GM18519 (cell line): Measurements from ENCODE around the gene SLC38A7.
"Not testable (repeated sequence)": the region's sequence is repeated elsewhere in the genome, so short reads cannot be mapped to it uniquely, and the experiment has no call there.

Source experiments
- ATAC-seq: cut with Tn5 transposase; IDR thresholded peaks from one replicate; pipeline ENCODE4 v1.9.1; 2021; ENCODE audit warnings: mild to moderate bottlenecking, moderate library complexity; ENCODE audit not compliant: unreplicated experiment, low FRiP score

SLC38A7 gene

DNA sequence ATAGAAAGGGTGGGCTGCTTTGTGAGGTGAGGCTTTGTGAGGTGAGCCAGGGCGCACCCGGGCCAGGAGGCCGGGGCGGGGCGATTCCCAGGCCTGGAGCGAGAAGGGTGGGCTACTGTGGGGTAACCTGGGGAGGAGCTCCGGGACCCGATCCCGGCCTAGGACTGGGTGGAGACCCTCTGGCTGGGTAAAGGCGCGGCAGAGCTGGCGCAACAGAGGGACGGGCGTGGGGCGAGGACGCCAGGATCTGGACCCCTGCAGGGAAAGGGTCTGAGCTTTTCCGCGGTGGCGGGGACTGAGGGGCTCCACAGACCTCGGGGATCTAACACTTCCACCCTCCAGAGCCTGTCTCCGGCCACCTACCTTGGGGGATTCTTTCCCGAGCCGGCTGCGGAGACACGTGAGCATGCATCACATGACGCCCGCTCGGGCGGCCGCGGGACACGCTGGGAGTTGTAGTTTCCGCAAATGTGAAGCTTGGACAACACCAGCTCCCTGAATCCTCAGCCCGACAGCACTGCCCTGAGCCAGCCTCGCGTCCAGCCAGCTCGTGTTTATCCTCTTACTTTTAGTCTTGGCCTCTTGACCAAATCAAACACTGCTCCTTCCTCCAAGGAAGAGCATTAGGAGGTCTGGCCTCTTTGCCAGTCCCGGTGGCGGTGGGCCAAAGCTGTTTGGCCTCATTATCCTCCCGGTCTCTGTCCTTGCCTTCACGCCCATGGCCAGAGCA, at the start of gene SLC38A7:
TSS of gene SLC38A7 (minus strand) at position 417 of the 730 bp plus-strand sequence. CDS start 4,644 bp downstream, outside the sequence.
- peak; percentile 96 for ATAC-seq

- ATAC-seq: peak; percentile 89
Observed at GRCh38 chr16:58733671-58734458, 49.3 kb upstream of the SLC38A7 start, which contains the start of gene GOT2. GOT2 (minus strand) TSS chr16:58734316; CDS start chr16:58734228, 88 bp downstream.

GRCh38 chr16:58733248-58733670, 48.7 kb upstream of the SLC38A7 start:
- no peak for ATAC-seq

DNA sequence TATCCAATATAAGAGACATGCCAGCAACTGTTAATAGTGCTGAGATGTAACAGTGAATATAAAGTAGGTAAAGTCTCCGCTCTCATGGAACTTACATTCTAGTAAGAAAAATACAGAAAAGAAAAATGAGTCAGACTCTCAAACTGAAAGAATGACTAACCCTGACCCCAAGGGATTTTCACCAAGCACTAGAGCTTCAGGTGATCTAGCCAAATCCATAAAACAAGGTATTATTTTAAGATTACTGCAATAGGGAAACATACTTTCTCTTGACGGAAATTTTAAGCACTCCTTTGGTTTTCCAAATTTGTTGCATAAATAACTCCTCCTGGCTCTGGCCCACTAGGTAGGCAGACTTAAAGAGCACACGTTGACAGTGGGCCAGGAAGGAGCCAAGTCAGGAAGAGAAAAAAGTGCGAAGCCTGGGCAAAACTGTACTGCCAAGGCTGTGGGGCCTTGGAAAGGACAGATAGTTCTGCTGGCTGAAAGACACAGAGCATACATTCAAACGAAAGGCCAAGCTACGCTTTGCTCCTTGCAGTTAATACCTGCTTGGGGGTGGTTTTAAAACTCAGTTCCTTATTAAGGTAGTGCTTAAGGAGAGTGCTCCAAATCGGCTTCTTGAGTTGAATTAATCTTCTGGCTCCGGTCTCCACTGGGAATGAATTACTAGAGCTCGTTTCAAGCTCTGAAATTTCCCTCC, 48.1 kb upstream of the SLC38A7 start:
- ATAC-seq: peak; percentile 44

GRCh38 chr16:58730724-58731370, 46.3 kb upstream of the SLC38A7 start:
- no peak for ATAC-seq

- ATAC-seq: no peak
Observed at GRCh38 chr16:58727796-58728568, 43.4 kb upstream of the SLC38A7 start.

GRCh38 chr16:58727028-58727781, 42.6 kb upstream of the SLC38A7 start:
- ATAC-seq: no peak

DNA sequence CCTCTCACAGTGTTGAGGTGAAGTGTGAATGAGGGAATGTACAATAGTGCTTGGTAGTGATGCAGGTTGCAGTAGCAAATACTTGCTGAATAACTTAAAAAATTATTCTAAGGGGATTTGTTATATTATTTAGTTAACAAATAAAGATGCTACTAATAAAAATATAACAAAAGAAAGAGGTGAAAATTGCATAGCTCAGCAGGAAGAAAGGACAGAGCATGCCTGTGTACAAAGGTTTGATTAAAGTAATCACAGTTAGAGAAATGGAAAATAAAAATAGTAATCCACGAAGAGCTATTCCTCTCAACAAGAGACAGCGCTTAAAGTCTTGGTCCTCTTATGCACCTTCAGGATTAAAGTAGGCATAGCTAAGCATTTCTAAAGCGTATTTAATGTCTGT, 38.5 kb upstream of the SLC38A7 start:
- no peak for ATAC-seq

DNA sequence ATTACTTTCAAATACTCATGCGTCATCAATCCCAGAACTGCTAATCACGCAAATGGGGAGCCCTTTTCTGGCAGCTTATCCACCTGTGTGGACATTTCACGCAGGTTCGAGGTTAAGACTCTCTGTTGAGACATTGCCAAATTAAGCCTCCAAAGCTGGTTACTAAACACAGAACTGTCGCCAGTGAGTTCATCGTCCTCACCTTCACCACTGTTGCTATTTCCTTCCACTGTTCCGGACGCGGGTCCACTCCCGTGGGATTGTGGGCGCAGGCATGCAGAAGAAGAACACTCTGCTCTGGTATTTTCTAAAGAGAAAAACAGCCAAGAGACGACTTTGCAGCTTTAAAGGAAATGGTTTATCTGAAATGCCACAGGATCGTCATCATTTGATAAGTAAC, 33.4 kb upstream of the SLC38A7 start:
- ATAC-seq: no peak

GRCh38 chr16:58716468-58716867, 31.9 kb upstream of the SLC38A7 start:
- ATAC-seq: no peak

GRCh38 chr16:58713742-58714141, 29.2 kb upstream of the SLC38A7 start:
- ATAC-seq: no peak

GRCh38 chr16:58709333-58709732, 24.8 kb upstream of the SLC38A7 start:
- ATAC-seq: no peak

GRCh38 chr16:58699151-58699550, 14.6 kb upstream of the SLC38A7 start:
- no peak for ATAC-seq

DNA sequence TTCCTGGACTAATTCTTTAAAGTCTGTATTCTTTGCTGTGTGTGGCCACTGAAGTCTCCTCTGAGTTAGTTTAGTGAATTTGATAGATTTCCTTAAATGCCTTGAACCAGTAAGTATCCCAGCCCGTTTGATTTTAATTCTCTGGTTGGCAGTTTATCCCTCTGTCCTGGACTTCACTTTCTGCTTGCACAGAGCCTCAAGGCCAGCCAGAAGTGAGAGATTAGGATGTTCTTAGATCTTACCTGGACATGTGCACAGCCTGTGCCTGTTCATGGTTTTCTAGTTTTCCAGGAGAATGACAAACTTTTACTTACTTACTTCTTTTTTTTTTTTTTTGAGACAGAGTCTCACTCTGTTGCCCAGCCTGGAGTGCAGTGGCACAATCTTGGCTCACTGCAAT, 10.8 kb upstream of the SLC38A7 start:
- ATAC-seq: no peak

GRCh38 chr16:58692450-58692849, 7.9 kb upstream of the SLC38A7 start:
- ATAC-seq: no peak

- ATAC-seq: not testable (repeated sequence)
Observed at GRCh38 chr16:58686985-58687706, 2.6 kb upstream of the SLC38A7 start.

GRCh38 chr16:58685084-58685449, 497 bp upstream of the SLC38A7 start:
- ATAC-seq: no peak

- no peak for ATAC-seq
Observed at GRCh38 chr16:58684001-58684353, 593 bp downstream of the SLC38A7 start.

DNA sequence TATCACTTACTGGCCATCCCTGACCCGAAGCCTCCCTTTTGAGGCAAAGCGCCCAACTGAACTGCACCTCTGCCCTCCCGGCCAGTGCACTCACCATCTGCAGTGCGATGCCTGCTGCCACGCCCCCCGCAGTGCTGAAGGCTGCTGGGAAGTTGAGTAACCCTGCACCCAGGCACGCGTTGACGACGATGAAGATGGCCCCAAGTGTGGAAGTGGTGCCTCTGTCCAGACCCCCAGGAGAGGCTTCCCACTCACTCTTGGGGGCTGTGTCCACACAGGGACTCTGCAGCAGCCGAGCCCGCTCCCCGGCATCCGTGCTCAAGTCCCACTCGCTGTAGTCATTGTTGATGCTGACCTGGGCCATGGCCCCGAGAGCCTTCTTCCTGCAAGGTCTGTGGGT, 4.8 kb downstream of the SLC38A7 start:
- no peak for ATAC-seq
